HG02938 (cell line): ENCODE data around the gene COL4A2.
"Not testable (repeated sequence)": the region's sequence is repeated elsewhere in the genome, so short reads cannot be mapped to it uniquely, and the experiment has no call there.

Experiments
- ATAC-seq: cut with Tn5 transposase; IDR thresholded peaks from one replicate; pipeline ENCODE4 v1.9.1; 2021; ENCODE audit warnings: mild to moderate bottlenecking, moderate library complexity; ENCODE audit not compliant: unreplicated experiment

The COL4A2 gene

DNA sequence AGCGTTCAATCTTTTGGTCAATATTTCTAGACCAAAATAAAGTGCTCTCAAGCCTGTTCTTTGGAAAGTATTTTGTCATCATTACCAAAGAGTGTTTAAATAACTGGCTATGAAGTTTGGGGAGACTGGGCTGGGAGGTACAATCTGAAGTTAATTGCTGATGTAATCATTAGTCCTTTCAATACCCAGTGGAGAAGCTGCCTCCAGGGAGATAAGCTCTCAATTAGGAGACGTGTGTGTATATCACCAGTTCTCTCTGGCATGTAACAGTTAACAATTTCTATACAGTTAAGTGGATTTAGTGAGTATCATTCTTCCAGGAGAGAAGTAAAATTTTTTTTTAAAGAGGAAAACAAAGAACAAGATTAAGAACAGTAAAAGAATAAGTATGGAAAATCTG lies 1.5 kb upstream of the COL4A2 start:
- ATAC-seq: no peak

- ATAC-seq: no peak
Observed at GRCh38 chr13:110305949-110306339, 1.1 kb upstream of the COL4A2 start.

DNA sequence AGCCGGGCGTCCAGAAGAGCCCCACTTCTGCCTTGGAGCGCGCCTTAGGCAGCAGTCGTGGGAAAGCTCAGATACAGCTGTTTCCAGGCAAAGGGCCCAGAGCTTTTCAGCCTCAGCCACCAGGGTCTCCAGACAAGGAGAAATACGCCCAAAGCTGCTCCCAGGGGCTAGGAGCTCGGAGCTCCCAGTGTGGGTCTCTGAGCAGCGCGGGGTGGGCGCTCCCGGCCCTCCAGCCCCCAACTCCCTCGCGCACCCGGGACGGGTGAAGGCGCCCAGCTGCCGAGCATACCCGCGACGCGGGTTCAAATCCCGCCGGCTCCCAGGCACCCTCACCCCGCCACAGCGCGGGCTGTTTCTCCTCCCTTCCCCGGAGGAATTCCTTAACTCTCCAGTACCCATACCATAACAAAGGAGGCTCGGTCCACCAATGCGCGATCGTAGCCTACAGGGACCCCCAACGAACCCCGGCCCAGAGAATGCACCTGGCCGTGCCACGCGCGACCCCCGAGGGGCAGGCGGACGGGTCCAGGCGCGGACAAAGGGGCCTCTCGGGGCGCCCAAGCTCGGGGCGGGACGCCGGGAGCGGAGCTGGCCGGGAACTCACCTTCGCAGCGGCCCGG lies 634 bp upstream of the COL4A2 start:
- no peak for ATAC-seq

DNA sequence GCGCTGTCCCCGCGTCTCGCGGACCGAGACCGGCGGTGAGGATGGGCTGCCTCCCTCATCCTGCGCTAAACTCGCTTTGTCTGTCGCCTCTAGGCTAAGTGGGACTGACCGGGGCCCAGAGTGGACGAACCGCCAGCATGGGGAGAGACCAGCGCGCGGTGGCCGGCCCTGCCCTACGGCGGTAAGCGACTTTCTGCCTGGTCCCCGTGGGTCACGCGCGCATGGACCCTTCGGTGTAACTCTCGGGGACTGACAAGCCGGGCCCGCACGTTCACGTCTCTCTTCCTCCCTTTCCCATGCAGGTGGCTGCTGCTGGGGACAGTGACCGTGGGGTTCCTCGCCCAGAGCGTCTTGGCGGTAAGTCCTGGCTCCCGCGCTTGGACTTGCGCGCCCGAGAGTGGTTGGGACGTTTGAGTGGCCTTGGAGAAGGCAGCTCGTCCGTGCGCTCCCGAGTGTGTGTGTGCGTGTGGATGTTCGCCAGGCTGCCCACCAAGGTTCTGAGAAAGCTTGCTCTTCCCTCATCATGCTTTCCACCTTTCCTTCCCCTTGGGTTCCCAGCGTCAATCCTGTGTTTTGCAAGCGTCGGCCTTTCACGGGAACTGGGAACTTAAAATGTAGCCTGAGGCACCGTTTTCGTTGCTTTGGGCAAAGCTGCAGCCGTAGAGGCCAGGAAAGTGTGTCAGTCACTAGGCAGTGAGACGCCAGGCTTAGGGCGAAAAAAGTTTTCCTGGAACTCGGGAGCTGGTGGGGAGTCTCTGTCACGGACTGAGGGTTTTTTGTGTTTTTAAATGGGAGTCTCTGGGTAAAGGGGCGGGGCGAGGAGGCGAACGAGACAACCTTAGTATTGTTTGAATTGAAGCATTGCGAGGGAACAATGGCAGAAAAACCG lies 927 bp downstream of the COL4A2 start:
- ATAC-seq: no peak

GRCh38 chr13:110308656-110309359 lies 1.7 kb downstream of the COL4A2 start:
- ATAC-seq: no peak

- no peak for ATAC-seq
Observed at GRCh38 chr13:110309661-110310524, 2.8 kb downstream of the COL4A2 start.

DNA sequence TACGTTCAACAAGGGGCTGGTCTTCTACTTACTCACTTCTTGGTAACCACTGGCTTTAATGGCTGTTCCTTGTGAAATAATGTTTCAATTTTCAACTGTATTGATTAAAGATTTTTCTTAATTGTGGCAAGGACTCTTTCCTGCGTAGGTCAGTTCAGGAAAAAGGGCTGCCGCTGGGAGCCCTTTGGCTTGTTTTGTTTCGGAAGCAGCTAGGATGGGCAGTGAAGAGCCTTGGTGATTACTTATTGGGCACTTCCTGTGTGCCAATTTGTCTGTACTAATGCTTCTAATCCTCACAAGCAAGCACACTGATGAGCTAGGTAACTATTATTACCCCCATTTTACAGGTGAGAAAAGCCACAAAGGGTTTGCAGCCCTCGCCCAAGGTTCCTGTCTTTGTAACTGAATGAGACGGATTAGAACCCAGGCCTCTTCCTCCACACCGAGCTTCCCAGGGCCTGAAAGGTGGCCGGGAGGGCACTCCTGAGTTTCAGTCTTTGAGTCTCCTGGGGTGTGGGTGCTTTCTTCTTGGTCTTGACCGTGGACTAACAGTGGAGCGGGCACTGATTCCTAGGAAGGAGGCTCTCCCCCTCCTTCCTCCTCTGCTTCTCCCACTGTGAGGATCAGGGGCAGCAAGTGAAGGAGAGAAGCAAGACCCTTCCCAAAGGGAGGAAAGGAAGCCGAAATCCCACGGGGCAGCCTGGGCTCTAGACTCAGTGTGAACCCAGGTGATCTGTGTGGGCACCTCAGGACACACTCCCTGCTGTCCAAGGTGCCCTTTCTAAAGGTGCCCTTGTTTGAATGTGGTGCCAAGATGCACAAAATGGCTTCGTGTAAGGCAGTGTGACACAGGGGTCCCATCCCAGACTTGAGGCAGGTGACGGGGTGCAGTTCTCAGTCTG lies 3.7 kb downstream of the COL4A2 start:
- no peak for ATAC-seq

DNA sequence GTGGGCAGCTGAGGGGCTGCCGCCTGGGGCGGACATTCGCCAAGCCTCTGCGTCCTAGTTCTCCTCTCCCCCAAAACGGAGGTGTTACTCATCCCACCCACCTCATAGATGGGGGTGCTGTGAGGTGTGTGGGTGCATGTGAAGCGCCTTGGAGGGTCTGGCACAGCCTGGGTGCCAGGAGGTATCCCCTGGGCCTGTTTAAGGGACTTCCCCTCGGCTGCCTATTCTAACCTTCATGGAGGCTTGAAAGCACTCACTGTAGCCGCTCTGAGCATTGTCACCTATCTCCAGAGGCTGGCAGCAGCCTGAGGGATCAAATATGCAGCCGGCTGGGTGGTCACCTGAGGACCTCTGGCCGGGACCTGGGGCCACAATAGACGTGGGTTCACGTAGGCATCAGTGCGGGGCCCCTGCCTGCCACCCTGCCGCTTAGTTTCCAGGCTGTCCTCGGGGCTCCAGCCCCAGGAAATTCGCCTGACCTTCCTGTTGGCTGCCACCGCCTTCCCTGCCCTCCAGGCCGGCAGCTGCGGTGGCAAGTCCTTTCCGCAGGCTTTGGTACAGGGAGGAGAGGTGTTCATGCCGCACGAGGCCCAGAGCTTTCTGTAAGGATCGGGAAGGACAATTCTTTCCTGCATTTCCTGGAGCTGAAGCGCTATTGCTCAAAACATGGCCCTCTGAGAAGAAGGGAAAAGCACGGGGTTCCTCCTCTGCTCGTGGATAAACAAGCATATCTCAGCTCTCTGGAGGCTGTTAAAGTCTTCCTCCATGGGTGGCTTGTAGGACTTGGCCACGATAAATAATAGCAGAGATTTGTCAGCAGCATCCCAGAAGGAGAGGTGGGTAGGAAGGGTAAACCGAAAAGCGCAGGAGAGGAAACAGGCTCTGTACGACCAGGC lies 4.6 kb downstream of the COL4A2 start:
- no peak for ATAC-seq

GRCh38 chr13:110312339-110313031 lies 5.4 kb downstream of the COL4A2 start:
- no peak for ATAC-seq

DNA sequence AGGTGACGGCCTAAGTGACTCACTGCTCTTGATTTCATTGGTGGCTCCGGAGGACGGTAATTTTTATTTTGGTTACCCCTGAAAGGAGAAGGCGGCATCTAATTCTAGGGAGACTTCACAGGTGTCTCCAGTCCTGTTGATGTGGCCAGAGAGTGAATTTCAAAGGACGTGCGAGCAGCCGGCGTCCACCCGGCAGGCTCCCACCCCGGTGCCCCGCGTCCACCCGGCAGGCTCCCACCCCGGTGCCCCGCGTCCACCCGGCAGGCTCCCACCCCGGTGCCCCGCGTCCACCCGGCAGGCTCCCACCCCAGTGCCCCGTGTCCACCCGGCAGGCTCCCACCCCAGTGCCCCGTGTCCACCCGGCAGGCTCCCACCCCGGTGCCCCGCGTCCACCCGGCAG lies 6.2 kb downstream of the COL4A2 start:
- ATAC-seq: not testable (repeated sequence)

GRCh38 chr13:110313733-110314132 lies 6.6 kb downstream of the COL4A2 start:
- not testable (repeated sequence) for ATAC-seq

GRCh38 chr13:110314516-110315245 lies 7.6 kb downstream of the COL4A2 start:
- ATAC-seq: no peak

GRCh38 chr13:110316196-110316595 lies 9.1 kb downstream of the COL4A2 start:
- ATAC-seq: no peak

DNA sequence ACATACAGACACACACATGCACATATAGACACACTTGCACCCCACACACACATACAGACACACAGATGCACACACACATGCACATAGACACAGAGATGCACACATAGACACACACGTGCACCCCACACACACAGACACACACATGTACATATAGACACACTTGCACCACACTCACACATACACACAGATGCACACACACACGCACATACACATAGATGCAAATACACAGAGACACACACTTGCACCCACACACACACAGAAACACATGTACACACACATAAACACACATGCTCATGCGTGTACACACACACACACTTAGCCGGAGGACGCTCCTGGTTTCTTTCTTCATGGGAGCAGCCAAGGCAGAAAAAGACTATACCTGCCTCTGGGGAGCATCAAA lies 10.0 kb downstream of the COL4A2 start:
- no peak for ATAC-seq

- no peak for ATAC-seq
Observed at GRCh38 chr13:110317496-110318195, 10.6 kb downstream of the COL4A2 start.

DNA sequence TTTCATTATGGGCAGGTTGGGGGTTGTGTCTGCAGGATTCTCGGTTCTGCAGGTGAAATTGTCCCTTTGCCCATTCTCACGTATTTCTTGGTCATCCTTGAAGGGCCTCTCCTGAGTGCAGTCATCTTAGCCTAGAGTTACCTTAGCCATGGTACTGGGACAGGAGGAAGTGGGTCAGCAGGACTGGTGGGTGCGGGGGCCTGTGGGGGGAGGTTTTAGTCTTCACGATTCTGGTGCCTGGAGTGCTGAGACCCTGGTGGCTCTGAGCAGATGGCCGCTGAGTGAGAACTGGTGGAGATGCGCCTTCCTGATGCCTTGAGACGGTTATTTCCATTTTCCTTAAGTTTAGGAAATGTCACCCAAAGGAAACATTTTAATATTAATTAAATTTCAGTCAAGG lies 11.8 kb downstream of the COL4A2 start:
- no peak for ATAC-seq

GRCh38 chr13:110319397-110319773 lies 12.3 kb downstream of the COL4A2 start:
- ATAC-seq: no peak
